Muscle of leg (tissue), 11 donors: ENCODE data around the gene THSD4. TPM values are rescaled to one million over a fixed set of nuclear protein-coding genes. Genes with fewer than 3 reads are reported as not detected.

Source experiments
- DNase-seq: peaks from one replicate; pipeline ENCODE4 v3.0.0; 2013
- H3K27ac ChIP-seq: one replicate; pipeline ENCODE4 v1.5.1; 2013; ENCODE audit warnings: mild to moderate bottlenecking, low read length, control low read depth
- H3K27me3 ChIP-seq: one replicate; pipeline ENCODE4 v1.6.1; 2013; ENCODE audit warnings: low read length; ENCODE audit not compliant: control insufficient read depth, insufficient read depth
- H3K36me3 ChIP-seq: one replicate; pipeline ENCODE4 v1.6.1; 2013; ENCODE audit warnings: low read length; ENCODE audit not compliant: control insufficient read depth, insufficient read depth
- H3K4me1 ChIP-seq: one replicate; pipeline ENCODE4 v1.6.1; 2013; ENCODE audit warnings: low read length; ENCODE audit not compliant: control insufficient read depth, insufficient read depth
- H3K4me3 ChIP-seq: one replicate; pipeline ENCODE4 v1.5.1; 2013; ENCODE audit warnings: low read length, control low read depth
- H3K9me3 ChIP-seq: replicated peaks from 2 replicates; pipeline ENCODE4 v1.6.1; 2013; ENCODE audit warnings: low read depth, low read length; ENCODE audit not compliant: control insufficient read depth
- WGBS: methylation state at CpG from one replicate; pipeline ENCODE4 v1.1.5; 2013; ENCODE audit warnings: missing lambda C conversion rate; ENCODE audit not compliant: insufficient coverage; 5-methylcytosine and 5-hydroxymethylcytosine counted together
- polyA plus RNA-seq, 8 donors: library from polyadenylated mRNA; unstranded; fragments of 120-200 nt; gene quantifications; one replicate each; pipeline versions ENCODE4 v1.2.1 to v1.2.3, GENCODE V29; 2013; ENCODE audit warnings: inconsistent platforms in 1 of 8, low replicate concordance in 1 of 8; ENCODE audit not compliant: insufficient read length in 8 of 8, insufficient read depth in 1 of 8
- total RNA-seq: library from RNA; stranded (reverse); fragments of 120-200 nt; gene quantifications from one replicate; pipeline ENCODE4 v1.2.4, GENCODE V29; 2013

The THSD4 gene
- total and polyA plus RNA-seq, 9 donors, result 17.6 to 33.8 (median 25.5) TPM

GRCh38 chr15:71781179-71781964 is 666.1 kb downstream of the THSD4 start:
- Histone ChIP-seq H3K4me1 (peaks cover 5% of the 10 kb centered on the region), H3K4me3 (no peak overlapping the region), H3K27ac (no peak overlapping the region), H3K36me3 (peaks cover 5% of the 10 kb centered on the region), H3K27me3 (no peaks in the 10 kb centered on the region), H3K9me3 (no peaks in the 10 kb centered on the region)
- whole genome bisulfite sequencing, result 68% methylated on average over 6 of the region's 9 CpGs
- DNase-seq, result no peak

DNA sequence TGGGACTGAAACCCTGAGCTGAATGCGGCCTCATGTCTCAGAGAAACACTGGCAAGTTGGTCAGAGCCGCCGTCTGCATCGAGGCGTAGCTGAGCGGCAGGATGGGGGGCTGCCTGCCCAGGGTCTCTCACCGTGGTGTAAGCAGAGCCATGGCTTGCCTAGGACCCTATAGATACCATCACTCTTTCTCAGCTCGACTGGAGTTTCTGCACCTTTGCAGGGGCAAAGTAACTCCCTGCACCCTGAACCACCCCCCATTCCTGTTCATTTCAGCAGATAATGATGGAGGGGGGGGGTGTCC is 666.6 kb downstream of the THSD4 start:
- H3K4me3 ChIP-seq, result no peak overlapping the region
- no peak overlapping the region for H3K27ac ChIP-seq
- whole genome bisulfite sequencing, result 95% methylated on average over 7 of the region's 8 CpGs
- H3K4me1 ChIP-seq, result peaks cover 5% of the 10 kb centered on the region
- H3K36me3 ChIP-seq, result peaks cover 5% of the 10 kb centered on the region
- H3K9me3 ChIP-seq, result no peaks in the 10 kb centered on the region
- H3K27me3 ChIP-seq, result no peaks in the 10 kb centered on the region
- no peak for DNase-seq

- WGBS, result 86% methylated on average over 1 of the region's 10 CpGs
- Histone ChIP-seq H3K36me3 (peaks cover 3% of the 10 kb centered on the region), H3K27me3 (no peaks in the 10 kb centered on the region), H3K4me3 (no peak overlapping the region), H3K4me1 (peaks cover 5% of the 10 kb centered on the region), H3K27ac (no peak overlapping the region), H3K9me3 (no peaks in the 10 kb centered on the region)
- DNase-seq, result no peak
Measured at GRCh38 chr15:71782422-71783165, 667.3 kb downstream of the THSD4 start.

DNA sequence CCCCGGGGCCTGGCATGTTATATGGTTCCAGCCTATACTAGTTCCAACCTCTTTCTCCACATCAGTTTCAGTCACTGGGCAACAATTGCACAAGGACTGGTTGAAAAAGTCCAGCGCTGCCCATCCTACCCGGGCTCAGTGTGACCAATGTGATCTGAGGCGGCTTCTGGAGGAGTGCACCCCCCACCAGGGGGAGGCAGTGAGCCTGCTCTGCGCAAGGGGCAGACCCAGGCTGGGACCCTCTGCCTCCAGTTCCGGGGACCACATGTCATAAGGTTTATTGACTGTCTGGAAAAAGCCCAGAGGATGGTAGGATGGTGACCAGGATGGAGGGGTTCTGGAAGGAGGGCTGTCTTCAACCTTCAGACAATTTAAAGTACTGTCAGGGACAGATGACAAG is 669.4 kb downstream of the THSD4 start:
- H3K9me3 ChIP-seq, result no peaks in the 10 kb centered on the region
- H3K27me3 ChIP-seq, result no peaks in the 10 kb centered on the region
- H3K4me1 ChIP-seq, result peaks cover 5% of the 10 kb centered on the region
- no peak overlapping the region for H3K4me3 ChIP-seq
- no peaks in the 10 kb centered on the region for H3K36me3 ChIP-seq
- 72% methylated on average over 6 of the region's 6 CpGs for WGBS
- no peak for DNase-seq
- H3K27ac ChIP-seq, result no peak overlapping the region

DNA sequence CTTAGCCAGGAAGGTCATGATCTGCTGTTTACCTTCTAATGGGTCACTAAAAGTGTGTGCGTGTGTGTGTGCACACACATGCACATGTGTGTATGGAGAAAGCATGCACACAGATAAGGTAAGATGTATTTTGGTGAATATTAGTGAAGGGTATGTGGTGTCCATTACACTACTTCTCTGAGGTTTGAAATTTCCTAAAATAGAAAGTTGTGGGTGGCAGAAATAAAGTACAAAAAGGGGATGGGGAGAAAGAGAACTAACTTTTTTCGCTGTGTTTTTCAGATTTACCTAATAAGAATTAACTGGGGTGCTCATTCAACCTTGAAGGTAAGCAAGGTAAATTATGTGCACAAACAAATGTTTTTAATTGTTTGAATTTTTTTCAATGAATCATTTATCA is 670.7 kb downstream of the THSD4 start:
- Histone ChIP-seq H3K27ac (no peak overlapping the region), H3K4me1 (peaks cover 3% of the 10 kb centered on the region), H3K9me3 (no peaks in the 10 kb centered on the region), H3K27me3 (no peaks in the 10 kb centered on the region), H3K36me3 (no peaks in the 10 kb centered on the region), H3K4me3 (no peak overlapping the region)
- DNase-seq, result no peak
- WGBS, result 86% methylated on average over 1 of the region's 2 CpGs

GRCh38 chr15:71786673-71787072 is 671.4 kb downstream of the THSD4 start:
- Histone ChIP-seq H3K27ac (no peak overlapping the region), H3K9me3 (no peaks in the 10 kb centered on the region), H3K36me3 (no peaks in the 10 kb centered on the region), H3K27me3 (no peaks in the 10 kb centered on the region), H3K4me1 (peaks cover 3% of the 10 kb centered on the region), H3K4me3 (no peak overlapping the region)
- DNase-seq, result no peak
- WGBS, result 85% methylated on average over 5 of the region's 7 CpGs

DNA sequence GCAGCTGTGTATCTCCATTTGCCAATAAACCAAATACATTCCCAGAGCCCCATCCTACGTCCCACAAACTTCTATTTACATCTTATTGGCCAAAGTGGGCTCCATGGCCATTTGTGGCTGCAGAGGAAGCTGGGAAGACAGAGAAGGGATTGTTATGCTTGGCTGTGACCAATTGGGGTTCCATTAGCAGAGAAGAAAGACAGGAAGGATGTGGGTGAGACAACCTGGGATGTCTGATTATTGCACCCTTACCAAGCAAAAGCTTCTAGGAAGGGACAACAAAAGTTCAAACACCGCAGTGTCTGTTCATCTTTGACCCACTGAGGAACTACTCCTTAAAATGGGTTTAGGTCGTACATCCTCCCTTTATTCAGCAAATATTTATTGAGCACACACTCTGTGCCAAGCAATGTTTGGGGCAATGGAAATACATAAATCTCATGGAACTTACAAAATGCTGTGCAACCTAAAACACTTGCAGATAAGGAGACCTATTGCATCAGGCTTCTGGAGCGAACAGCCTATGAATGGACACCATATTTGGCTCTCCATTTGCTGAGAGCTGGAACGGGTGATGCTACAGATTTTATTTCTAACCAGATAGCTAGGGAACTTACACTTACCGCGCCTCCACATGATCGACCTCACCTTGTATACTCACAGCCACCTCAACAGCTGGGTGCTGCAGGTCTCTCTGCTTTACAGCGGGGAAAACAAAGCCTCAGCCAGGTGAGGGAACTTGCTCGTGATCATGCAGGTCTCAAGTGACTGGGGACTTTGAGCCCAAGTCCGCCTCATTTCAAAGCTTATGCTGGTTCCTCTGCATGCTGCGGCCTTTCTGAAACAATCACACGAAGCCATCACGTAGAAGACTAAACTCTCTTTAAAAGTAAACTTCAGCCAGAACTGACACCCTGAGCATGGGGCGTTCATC is 673.6 kb downstream of the THSD4 start:
- H3K4me3 ChIP-seq, result no peak overlapping the region
- 87% methylated on average over 11 of the region's 15 CpGs for WGBS

DNA sequence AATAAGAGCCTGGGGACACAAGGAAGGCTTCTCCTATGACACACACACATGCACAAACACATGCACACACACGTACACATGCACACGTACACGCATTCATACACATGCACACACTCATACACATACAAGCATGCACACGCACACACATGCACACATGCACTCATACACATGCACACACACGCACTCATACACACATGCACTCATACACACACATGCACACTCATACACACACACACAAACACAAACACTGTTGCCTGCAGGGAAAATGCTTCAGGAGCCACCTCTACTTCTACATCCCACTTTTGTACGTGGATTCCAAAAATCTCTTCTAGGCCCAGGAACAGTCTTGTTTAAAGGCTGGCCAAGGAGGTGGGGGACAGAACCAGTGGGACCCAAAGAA is 674.3 kb downstream of the THSD4 start:
- H3K4me1 ChIP-seq, result no peaks in the 10 kb centered on the region
- WGBS, result 93% methylated on average over 6 of the region's 6 CpGs
- H3K36me3 ChIP-seq, result no peaks in the 10 kb centered on the region
- H3K27ac ChIP-seq, result no peak overlapping the region
- DNase-seq, result no peak
- H3K9me3 ChIP-seq, result no peaks in the 10 kb centered on the region
- H3K4me3 ChIP-seq, result no peak overlapping the region
- H3K27me3 ChIP-seq, result no peaks in the 10 kb centered on the region

More for the DNA sequence above, 673.6 kb downstream of the THSD4 start:
- Histone ChIP-seq H3K9me3 (no peaks in the 10 kb centered on the region), H3K27me3 (no peaks in the 10 kb centered on the region), H3K4me1 (no peaks in the 10 kb centered on the region), H3K27ac (no peak overlapping the region), H3K36me3 (no peaks in the 10 kb centered on the region)
- DNase-seq, result no peak

GRCh38 chr15:71790081-71790480 is 674.8 kb downstream of the THSD4 start:
- H3K9me3 ChIP-seq, result no peaks in the 10 kb centered on the region
- H3K4me1 ChIP-seq, result no peaks in the 10 kb centered on the region
- 85% methylated on average over 8 of the region's 10 CpGs for WGBS
- no peak overlapping the region for H3K4me3 ChIP-seq
- H3K27ac ChIP-seq, result no peak overlapping the region
- H3K27me3 ChIP-seq, result no peaks in the 10 kb centered on the region
- DNase-seq, result no peak
- H3K36me3 ChIP-seq, result no peaks in the 10 kb centered on the region

GRCh38 chr15:71791975-71792374 is 676.7 kb downstream of the THSD4 start:
- no peak overlapping the region for H3K27ac ChIP-seq
- 85% methylated on average over 7 of the region's 7 CpGs for WGBS
- no peak for DNase-seq
- H3K4me1 ChIP-seq, result no peaks in the 10 kb centered on the region
- H3K36me3 ChIP-seq, result no peaks in the 10 kb centered on the region
- H3K9me3 ChIP-seq, result no peaks in the 10 kb centered on the region
- no peaks in the 10 kb centered on the region for H3K27me3 ChIP-seq
- no peak overlapping the region for H3K4me3 ChIP-seq
